Skeletal muscle tissue (tissue), 4 donors: ENCODE measurements around the gene MFSD6. TPM values are rescaled to one million over a fixed set of nuclear protein-coding genes. Genes with fewer than 3 reads are reported as not detected.

Experiments used
- H3K27ac ChIP-seq: one replicate; pipeline ENCODE4 v1.7.0; 2013; ENCODE audit warnings: mild to moderate bottlenecking, low read depth, low read length, inconsistent platforms
- H3K27me3 ChIP-seq, 3 donors: one replicate each; pipeline ENCODE4 v1.7.0; 2013; ENCODE audit warnings: low read length in 3 of 3; ENCODE audit not compliant: control insufficient read depth in 3 of 3, insufficient read depth in 3 of 3
- H3K36me3 ChIP-seq, 3 donors: one replicate each; pipeline ENCODE4 v1.7.0; 2013; ENCODE audit warnings: low read length in 3 of 3; ENCODE audit not compliant: control insufficient read depth in 3 of 3, insufficient read depth in 3 of 3
- H3K4me1 ChIP-seq, 3 donors: one replicate each; pipeline ENCODE4 v1.7.0; 2013; ENCODE audit warnings: low read length in 3 of 3, mild to moderate bottlenecking in 3 of 3; ENCODE audit not compliant: control insufficient read depth in 3 of 3, insufficient read depth in 3 of 3
- H3K4me3 ChIP-seq, 3 donors: one replicate each; pipeline ENCODE4 v1.7.0; 2013; ENCODE audit warnings: low read length in 3 of 3
- H3K9ac ChIP-seq, 3 donors: one replicate each; pipeline ENCODE4 v1.7.0; 2013; ENCODE audit warnings: low read length in 3 of 3, mild to moderate bottlenecking in 3 of 3, moderate library complexity in 2 of 3, low read depth in 1 of 3
- H3K9me3 ChIP-seq, 3 donors: one replicate each; pipeline ENCODE4 v1.7.0; 2013; ENCODE audit warnings: low read length in 3 of 3; ENCODE audit not compliant: control insufficient read depth in 3 of 3
- total RNA-seq: library from RNA; depleted of rRNA; stranded (reverse); fragments of >200 nt; gene quantifications from one replicate; pipeline ENCODE4 v1.2.3, GENCODE V29; 2014
- donor health status: Osteomylitis.

The MFSD6 gene
- total RNA-seq, 1 donor from 2014 or later, result 8.4 TPM

DNA sequence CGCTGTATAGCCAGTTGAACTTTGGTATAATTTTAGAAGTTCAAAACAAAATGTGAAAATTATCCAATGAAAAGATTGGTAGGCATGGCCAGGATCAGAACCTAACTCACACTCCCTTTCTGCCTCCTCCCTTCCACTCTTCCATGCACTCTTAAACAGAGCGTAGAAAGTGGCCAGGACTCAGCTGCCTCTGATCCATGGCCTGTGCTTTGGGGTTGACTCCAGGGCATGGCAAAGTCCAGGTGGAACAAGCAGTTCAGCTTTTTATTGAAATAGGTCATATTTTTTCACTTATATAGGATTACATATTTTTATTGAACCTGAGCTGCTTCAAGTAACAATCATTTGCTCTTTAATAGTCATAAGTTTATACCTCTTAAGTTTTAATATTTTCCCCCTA lies 38.5 kb upstream of the MFSD6 start:
- Histone ChIP-seq H3K4me1 (peaks cover 3 to 4% (median 4%) of the 10 kb centered on the region in 3 donors), H3K4me3 (no peak overlapping the region), H3K27me3 (no peaks in the 10 kb centered on the region), H3K27ac (no peak overlapping the region), H3K36me3 (peaks cover 5 to 39% (median 38%) of the 10 kb centered on the region in 3 donors), H3K9me3 (no peaks in the 10 kb centered on the region), H3K9ac (no peak overlapping the region)

DNA sequence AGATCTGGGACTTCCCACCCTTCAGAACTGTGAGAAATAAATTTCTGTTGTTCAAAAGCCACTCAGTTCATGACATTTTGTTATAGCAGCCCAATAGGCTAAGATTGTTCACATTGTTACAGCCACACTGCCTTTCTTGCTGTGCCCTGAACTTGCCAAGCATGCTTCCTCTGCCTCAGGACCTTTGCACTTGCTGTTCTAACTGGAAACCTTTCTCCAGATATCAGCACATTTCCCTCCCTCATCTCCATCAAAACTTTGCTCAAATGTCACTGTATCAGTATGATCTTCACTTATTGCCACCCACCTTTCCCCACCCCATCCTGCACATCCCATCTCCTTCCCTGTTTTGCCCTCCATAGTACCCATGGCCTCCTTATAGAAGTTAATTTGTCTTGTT lies 32.1 kb upstream of the MFSD6 start:
- Histone ChIP-seq H3K4me3 (no peak overlapping the region), H3K36me3 (peaks cover 0 to 3% (median 1%) of the 10 kb centered on the region in 3 donors), H3K4me1 (peaks cover 3 to 4% (median 4%) of the 10 kb centered on the region in 3 donors), H3K27me3 (no peaks in the 10 kb centered on the region), H3K9me3 (no peaks in the 10 kb centered on the region), H3K9ac (no peak overlapping the region), H3K27ac (no peak overlapping the region)

DNA sequence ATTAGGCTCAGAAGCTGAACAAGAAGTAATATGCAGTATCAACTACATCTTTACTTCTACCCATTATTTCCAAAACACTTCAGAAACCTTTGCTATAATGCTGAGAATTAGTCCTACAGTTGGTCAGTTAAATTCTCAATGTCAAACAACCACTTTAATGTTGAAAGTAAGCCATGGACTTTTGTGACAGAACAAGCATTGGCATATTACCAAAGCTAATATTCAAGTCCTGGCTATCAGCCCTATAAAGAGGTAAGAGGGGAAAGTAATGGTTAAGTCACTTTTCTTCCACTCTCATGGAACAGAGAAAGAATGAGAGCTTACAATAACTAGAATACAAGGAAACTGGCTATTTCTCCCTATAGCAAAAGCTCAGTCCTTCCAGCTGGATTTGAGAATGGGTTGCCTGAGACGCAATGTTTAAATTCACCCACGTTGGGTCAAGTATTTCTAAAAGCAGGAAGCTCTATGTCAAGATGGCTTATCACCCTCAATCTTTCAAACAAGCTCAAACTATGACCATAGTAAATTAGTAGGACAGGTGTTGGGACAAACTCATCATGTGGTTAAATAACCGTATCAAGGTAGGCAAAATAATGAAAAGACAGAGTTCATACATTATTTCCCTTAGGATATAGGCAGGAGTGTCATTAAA lies 31.4 kb upstream of the MFSD6 start:
- H3K27me3 ChIP-seq, result no peaks in the 10 kb centered on the region
- no peaks in the 10 kb centered on the region for H3K9me3 ChIP-seq
- no peaks in the 10 kb centered on the region for H3K36me3 ChIP-seq
- H3K4me1 ChIP-seq, result peaks cover 3 to 4% (median 4%) of the 10 kb centered on the region in 3 donors
- H3K27ac ChIP-seq, result no peak overlapping the region
- H3K9ac ChIP-seq, result no peak overlapping the region
- H3K4me3 ChIP-seq, result no peak overlapping the region

GRCh38 chr2:190378880-190379237 lies 29.3 kb upstream of the MFSD6 start:
- Histone ChIP-seq H3K27me3 (no peaks in the 10 kb centered on the region), H3K4me3 (no peak overlapping the region), H3K9ac (no peak overlapping the region), H3K9me3 (no peaks in the 10 kb centered on the region), H3K36me3 (no peaks in the 10 kb centered on the region), H3K4me1 (no peaks in the 10 kb centered on the region), H3K27ac (no peak overlapping the region)

GRCh38 chr2:190379249-190379964 lies 28.7 kb upstream of the MFSD6 start:
- no peak overlapping the region for H3K4me3 ChIP-seq
- H3K4me1 ChIP-seq, result no peaks in the 10 kb centered on the region
- no peak overlapping the region for H3K27ac ChIP-seq
- no peaks in the 10 kb centered on the region for H3K9me3 ChIP-seq
- no peaks in the 10 kb centered on the region for H3K36me3 ChIP-seq
- H3K9ac ChIP-seq, result no peak overlapping the region
- H3K27me3 ChIP-seq, result no peaks in the 10 kb centered on the region

GRCh38 chr2:190380962-190381412 lies 27.2 kb upstream of the MFSD6 start:
- H3K27me3 ChIP-seq, result no peaks in the 10 kb centered on the region
- no peak overlapping the region for H3K27ac ChIP-seq
- H3K4me1 ChIP-seq, result no peaks in the 10 kb centered on the region
- no peaks in the 10 kb centered on the region for H3K36me3 ChIP-seq
- H3K9me3 ChIP-seq, result no peaks in the 10 kb centered on the region
- no peak overlapping the region for H3K9ac ChIP-seq
- no peak overlapping the region for H3K4me3 ChIP-seq

- Histone ChIP-seq H3K27me3 (no peaks in the 10 kb centered on the region), H3K9ac (no peak overlapping the region), H3K36me3 (no peaks in the 10 kb centered on the region), H3K27ac (no peak overlapping the region), H3K4me3 (no peak overlapping the region), H3K4me1 (no peaks in the 10 kb centered on the region), H3K9me3 (no peaks in the 10 kb centered on the region)
Observed at GRCh38 chr2:190382851-190383250, 25.3 kb upstream of the MFSD6 start.

- no peak overlapping the region for H3K4me3 ChIP-seq
- no peak overlapping the region for H3K27ac ChIP-seq
- no peaks in the 10 kb centered on the region for H3K36me3 ChIP-seq
- no peak overlapping the region for H3K9ac ChIP-seq
- H3K4me1 ChIP-seq, result no peaks in the 10 kb centered on the region
- H3K9me3 ChIP-seq, result no peaks in the 10 kb centered on the region
- H3K27me3 ChIP-seq, result no peaks in the 10 kb centered on the region
Observed at GRCh38 chr2:190387422-190387821, 20.7 kb upstream of the MFSD6 start.

DNA sequence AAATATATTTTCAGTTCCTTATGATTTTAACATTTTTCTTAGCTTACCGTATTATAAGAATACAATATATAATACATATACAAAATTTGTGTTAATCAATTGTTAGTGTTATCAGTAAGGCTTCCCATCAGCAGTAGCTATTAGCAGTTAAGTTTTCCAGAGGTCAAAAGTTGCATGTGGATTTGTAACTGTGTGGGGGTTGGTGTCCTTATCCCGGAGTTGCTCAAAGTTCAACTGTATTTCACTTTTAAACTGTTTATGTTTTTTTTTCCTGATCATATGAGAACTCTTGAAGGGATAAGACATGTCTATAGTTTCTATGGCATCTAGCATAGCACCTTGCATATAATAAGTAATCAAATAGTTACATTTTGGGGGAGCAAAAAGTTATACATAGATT lies 11.9 kb upstream of the MFSD6 start:
- Histone ChIP-seq H3K9ac (no peak overlapping the region), H3K9me3 (no peaks in the 10 kb centered on the region), H3K27ac (no peak overlapping the region), H3K36me3 (no peaks in the 10 kb centered on the region), H3K4me3 (no peak overlapping the region), H3K27me3 (no peaks in the 10 kb centered on the region), H3K4me1 (no peaks in the 10 kb centered on the region)

- Histone ChIP-seq H3K36me3 (no peaks in the 10 kb centered on the region), H3K4me1 (peaks cover 3 to 6% (median 4%) of the 10 kb centered on the region in 3 donors), H3K9ac (no peak overlapping the region), H3K27ac (no peak overlapping the region), H3K27me3 (no peaks in the 10 kb centered on the region), H3K9me3 (no peaks in the 10 kb centered on the region), H3K4me3 (no peak overlapping the region)
Observed at GRCh38 chr2:190402986-190403603, 5.1 kb upstream of the MFSD6 start.
